ENCODE results near the gene SLC12A4. TPM values are rescaled to one million over a fixed set of nuclear protein-coding genes. Genes with fewer than 3 reads are reported as not detected.

Gene SLC12A4
- polyA plus RNA-seq, 2 of the 4 experiments (the other 2 are of a cell fraction) = 18.2 to 33.2 TPM

GRCh38 chr16:67924140-67924906, 44.1 kb downstream of the SLC12A4 start:
- FAIRE-seq = no peak
- Histone ChIP-seq H3K27ac (no peak overlapping the region), H3K9me3 (no peaks in the 10 kb centered on the region), H3K4me3 (no peak overlapping the region), H3K4me2 (no peak overlapping the region), H3K4me1 (no peaks in the 10 kb centered on the region)
- no peak for ATAC-seq
- CTCF ChIA-PET = interaction anchor here (0.6 to 22.2 kb wide), 8 partner anchors 9 to 559 kb away, joined by 3 to 370 read pairs (median 7); partner anchors contain the start of genes EDC4 and NRN1L
- POLR2A ChIA-PET = no interaction called here
- WGBS (ENCODE audit: missing lambda C conversion rate) = 95% methylated on average over 10 of the region's 10 CpGs
- TF ChIP-seq GATA3 (IDR thresholded peaks at IDR 0.05; ENCODE audit: borderline replicate concordance) = no peak
- TF ChIP-seq REST (IDR thresholded peaks at IDR 0.05) = no peak
- TF ChIP-seq ZSCAN20 (CRISPR knock-in tag; IDR thresholded peaks at IDR 0.05) = no peak
- TF ChIP-seq RAD21 (conservative IDR thresholded peaks at IDR 0.05 in 1 of 2, IDR thresholded peaks at IDR 0.05 in 1 of 2) = no peak
- TF ChIP-seq MAFK (IDR thresholded peaks at IDR 0.05; ENCODE audit: partially characterized antibody) = no peak
- no peak for TF ChIP-seq RARB (CRISPR knock-in tag; IDR thresholded peaks at IDR 0.05)
- TF ChIP-seq USF2 (IDR thresholded peaks at IDR 0.05) = no peak
- TF ChIP-seq SMC3 (IDR thresholded peaks at IDR 0.05) = no peak
- TF ChIP-seq BHLHE40 (IDR thresholded peaks at IDR 0.05; ENCODE audit: low read depth, low read length) = no peak
- no peak for TF ChIP-seq HEYL (CRISPR knock-in tag; IDR thresholded peaks at IDR 0.05)
- TF ChIP-seq KDM5A (IDR thresholded peaks at IDR 0.05) = no peak
- no peak for TF ChIP-seq ATOH8 (CRISPR knock-in tag; IDR thresholded peaks at IDR 0.05; ENCODE audit: low read depth)
- no peak for TF ChIP-seq NPAS2 (CRISPR knock-in tag; IDR thresholded peaks at IDR 0.05; ENCODE audit: borderline replicate concordance)
- no peak for DNase-seq (ENCODE audit: low read depth in 1 of 2, low spot score in 1 of 2)

GRCh38 chr16:67923414-67924116, 44.9 kb downstream of the SLC12A4 start:
- Histone ChIP-seq H3K9me3 (no peaks in the 10 kb centered on the region), H3K4me2 (no peak overlapping the region), H3K27ac (no peak overlapping the region), H3K4me3 (no peak overlapping the region), H3K4me1 (no peaks in the 10 kb centered on the region)
- whole genome bisulfite sequencing (ENCODE audit: missing lambda C conversion rate) = 85% methylated on average over 10 of the region's 10 CpGs
- ATAC-seq = no peak
- DNase-seq (ENCODE audit: low read depth in 1 of 2, low spot score in 1 of 2) = no peak
- FAIRE-seq = no peak
- POLR2A ChIA-PET = no interaction called here
- CTCF ChIA-PET = interaction anchor here (0.6 to 22.2 kb wide), 5 partner anchors 10 to 430 kb away, joined by 3 to 370 read pairs (median 4); partner anchors contain the start of genes EDC4 and NRN1L
- TF ChIP-seq HEYL (CRISPR knock-in tag; IDR thresholded peaks at IDR 0.05) = no peak
- no peak for TF ChIP-seq HES2 (IDR thresholded peaks at IDR 0.05)
- no peak for TF ChIP-seq RFX5 (IDR thresholded peaks at IDR 0.05)
- TF ChIP-seq FOXS1 (CRISPR knock-in tag; IDR thresholded peaks at IDR 0.05) = no peak
- no peak for TF ChIP-seq HOXB5 (CRISPR knock-in tag; IDR thresholded peaks at IDR 0.05)
- TF ChIP-seq ZFP36 (IDR thresholded peaks at IDR 0.05; ENCODE audit: borderline replicate concordance, partially characterized antibody) = no peak
- no peak for TF ChIP-seq EHMT2 (IDR thresholded peaks at IDR 0.05; ENCODE audit: low read depth)
- TF ChIP-seq PBX3 (IDR thresholded peaks at IDR 0.05) = no peak
- no peak for TF ChIP-seq ELK1 (IDR thresholded peaks at IDR 0.05; ENCODE audit: low read depth, low read length)
- TF ChIP-seq EHF (CRISPR knock-in tag; IDR thresholded peaks at IDR 0.05) = no peak
- TF ChIP-seq FOSL2 (IDR thresholded peaks at IDR 0.05) = no peak
- no peak for TF ChIP-seq FOSL2 (CRISPR knock-in tag; IDR thresholded peaks at IDR 0.05)
- no peak for TF ChIP-seq HOXA7 (CRISPR knock-in tag; IDR thresholded peaks at IDR 0.05)
- no peak for TF ChIP-seq KDM1A (IDR thresholded peaks at IDR 0.05; ENCODE audit: low read depth)
- no peak for TF ChIP-seq CBX8 (IDR thresholded peaks at IDR 0.05)
- TF ChIP-seq NR3C1 (IDR thresholded peaks at IDR 0.05) = no peak

All from A549 (cell line).